ENCODE data around the gene MPRIP. TPM values are rescaled to one million over a fixed set of nuclear protein-coding genes. Genes with fewer than 3 reads are reported as not detected.

MPRIP gene
- total RNA-seq, 1 experiment from 2014 or later = 132 TPM

GRCh38 chr17:17060930-17061329 lies 18.7 kb downstream of the MPRIP start:
- Histone ChIP-seq H4K91ac (ENCODE audit: insufficient read length, low read depth, low read length) (no peak overlapping the region), H3K27ac (ENCODE audit: insufficient read length, low read depth, low read length) (no peak overlapping the region), H3K9ac (ENCODE audit: extremely low read depth, insufficient read length, low read length) (no peak overlapping the region), H4K8ac (replicated peaks; ENCODE audit: insufficient read length, low read depth, low read length) (no peak overlapping the region), H3K4me2 (ENCODE audit: insufficient read depth, insufficient read length, low read length) (no peak overlapping the region), H3K23ac (ENCODE audit: insufficient read length, low read depth, low read length) (no peak overlapping the region), H3K27me3 (ENCODE audit: insufficient read depth, low read length) (no peaks in the 10 kb centered on the region), H2BK20ac (ENCODE audit: low read depth, low read length, poor library complexity, severe bottlenecking) (no peak overlapping the region), H3T11ph (ENCODE audit: low read length) (no peak overlapping the region), H2BK5ac (ENCODE audit: insufficient read length, low read length) (no peak overlapping the region), H3K79me2 (ENCODE audit: insufficient read depth, low read length) (peaks cover 1% of the 10 kb centered on the region; the same call in 1 of the 2 replicates), H3K4me1 (ENCODE audit: insufficient read depth, low read length) (no peaks in the 10 kb centered on the region), H4K5ac (ENCODE audit: insufficient read length, low read depth, low read length) (no peak overlapping the region), H3K18ac (ENCODE audit: insufficient read length, low read depth, low read length) (no peak overlapping the region), H3K79me1 (ENCODE audit: insufficient read depth, low read depth, low read length, poor library complexity, severe bottlenecking) (peaks cover 8% of the 10 kb centered on the region), H2AK5ac (ENCODE audit: insufficient read length, low read length) (no peak overlapping the region), H2BK120ac (ENCODE audit: low read depth, low read length, poor library complexity, severe bottlenecking) (no peak overlapping the region), H3K9me3 (ENCODE audit: control insufficient read depth, low read depth, low read length) (no peaks in the 10 kb centered on the region), H3K56ac (ENCODE audit: insufficient read length, low read depth, low read length) (no peak overlapping the region), H2BK15ac (ENCODE audit: low read depth, low read length) (no peak overlapping the region), H4K20me1 (ENCODE audit: control insufficient read depth, insufficient read depth, insufficient read length) (no peaks in the 10 kb centered on the region), H3K4ac (ENCODE audit: low read depth, low read length) (no peak overlapping the region), H3K14ac (ENCODE audit: insufficient read depth, low read length) (no peak overlapping the region; the same call in 1 of the 2 replicates), H2AFZ (ENCODE audit: low read length) (no peak overlapping the region), H2BK12ac (ENCODE audit: insufficient read length, low read depth, low read length) (no peak overlapping the region), H3K23me2 (ENCODE audit: insufficient read length, low read depth, low read length, poor library complexity, severe bottlenecking) (no peaks in the 10 kb centered on the region)
- peak; percentile 24 for DNase-seq
- H3K4me1 Mint-ChIP-seq = peaks cover 7 to 8% of the 10 kb centered on the region in 2 experiments
- peaks cover 0 to 2% (median 0%) of the 10 kb centered on the region in 3 experiments; a peak in 2 of 7 replicates for H3K36me3 Mint-ChIP-seq (ENCODE audit: insufficient read depth in 1 of 3, low read depth in 3 of 3)
- no CpG with 5 or more reads among the region's 5 CpGs for WGBS (ENCODE audit: extremely low coverage, insufficient read length, low lambda C conversion rate)
- TF ChIP-seq, protein P1, sequence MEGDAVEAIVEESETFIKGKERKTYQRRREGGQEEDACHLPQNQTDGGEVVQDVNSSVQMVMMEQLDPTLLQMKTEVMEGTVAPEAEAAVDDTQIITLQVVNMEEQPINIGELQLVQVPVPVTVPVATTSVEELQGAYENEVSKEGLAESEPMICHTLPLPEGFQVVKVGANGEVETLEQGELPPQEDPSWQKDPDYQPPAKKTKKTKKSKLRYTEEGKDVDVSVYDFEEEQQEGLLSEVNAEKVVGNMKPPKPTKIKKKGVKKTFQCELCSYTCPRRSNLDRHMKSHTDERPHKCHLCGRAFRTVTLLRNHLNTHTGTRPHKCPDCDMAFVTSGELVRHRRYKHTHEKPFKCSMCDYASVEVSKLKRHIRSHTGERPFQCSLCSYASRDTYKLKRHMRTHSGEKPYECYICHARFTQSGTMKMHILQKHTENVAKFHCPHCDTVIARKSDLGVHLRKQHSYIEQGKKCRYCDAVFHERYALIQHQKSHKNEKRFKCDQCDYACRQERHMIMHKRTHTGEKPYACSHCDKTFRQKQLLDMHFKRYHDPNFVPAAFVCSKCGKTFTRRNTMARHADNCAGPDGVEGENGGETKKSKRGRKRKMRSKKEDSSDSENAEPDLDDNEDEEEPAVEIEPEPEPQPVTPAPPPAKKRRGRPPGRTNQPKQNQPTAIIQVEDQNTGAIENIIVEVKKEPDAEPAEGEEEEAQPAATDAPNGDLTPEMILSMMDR (conservative IDR thresholded peaks at IDR 0.05) = no peak
- no peaks in the 10 kb centered on the region for H3K9me3 Mint-ChIP-seq
- no peaks in the 10 kb centered on the region for H3K27me3 Mint-ChIP-seq (ENCODE audit: low read depth)
- no peak overlapping the region for H3K4me3 Mint-ChIP-seq
- no peak overlapping the region; a peak in 1 of 7 replicates for H3K27ac Mint-ChIP-seq

Measured in H9 (cell line).